ENCODE measurements around the gene TMEM82.

- TF ChIP-seq POLR2A (IDR thresholded peaks at IDR 0.05), result no peak
- no peak for TF ChIP-seq CTCF (IDR thresholded peaks at IDR 0.05)
Observed at GRCh38 chr1:15775706-15776105, 33.4 kb downstream of the TMEM82 start.
